Ovary (tissue), 9 donors: ENCODE data around the gene ASRGL1. TPM values are rescaled to one million over a fixed set of nuclear protein-coding genes. Genes with fewer than 3 reads are reported as not detected.

Experiments
- DNase-seq, 5 donors: peaks; one replicate each; pipeline ENCODE4 v3.0.0-alpha.2; 2019 to 2020
- H3K27ac ChIP-seq, 2 donors: fragments of 200-600 bp; one replicate each; pipeline versions ENCODE4 v1.5.1 to v1.8.0; 2019 to 2022
- H3K27me3 ChIP-seq: fragments of 200-600 bp; one replicate; pipeline ENCODE4 v1.8.0; 2022
- H3K36me3 ChIP-seq: fragments of 200-600 bp; sonication (generic); one replicate; pipeline ENCODE4 v1.5.1; 2019
- H3K4me1 ChIP-seq: one replicate; pipeline ENCODE4 v1.8.1; 2013; ENCODE audit warnings: mild to moderate bottlenecking, moderate library complexity; ENCODE audit not compliant: insufficient read depth
- H3K4me3 ChIP-seq: fragments of 200-600 bp; sonication (generic); one replicate; pipeline ENCODE4 v1.5.1; 2017
- H3K9me3 ChIP-seq, 2 donors: fragments of 200-600 bp in 1 of 2; sonication (generic) in 1 of 2; one replicate each; pipeline versions ENCODE4 v1.5.1 to v1.8.1; 2013 to 2019; ENCODE audit warnings: mild to moderate bottlenecking in 1 of 2, moderate library complexity in 1 of 2
- EP300 ChIP-seq: sonication (generic); formaldehyde crosslinking; IDR thresholded peaks from one replicate; pipeline ENCODE4 v1.6.1; 2017; ENCODE audit warnings: antibody characterized with exemption
- POLR2A ChIP-seq: fragments of 450-650 bp; IDR thresholded peaks from one replicate; pipeline ENCODE4 v1.6.1; 2017; ENCODE audit warnings: antibody characterized with exemption, mild to moderate bottlenecking, moderate library complexity
- WGBS, 3 donors: extraction: QIAGEN DNeasy Blood & Tissue Kit in 1 of 3; methylation state at CpG; one replicate each; pipeline versions ENCODE4 v1.1.5 to v1.1.7; 2013 to 2017; 5-methylcytosine and 5-hydroxymethylcytosine counted together
- intact Hi-C, 4 donors: fragments of 100-400 bp; cut with DNase I; formaldehyde crosslinking; loops; one replicate each; pipeline versions ENCODE4 v1.11.0 to v1.15.1; 2022 to 2023
- polyA plus RNA-seq, 2 donors: library from polyadenylated mRNA; stranded (reverse); fragments of 200-250 nt in 1 of 2; fragments of 350-450 nt in 1 of 2; fragmentation: Illumina TruSeq in 1 of 2; extraction: RNeasy Lipid Tissue Mini Kit (QIAGEN cat#74804) in 1 of 2; gene quantifications; one replicate each; pipeline ENCODE4 v1.2.3, GENCODE V29; 2013 to 2014
- total RNA-seq, 7 donors: library from RNA; depleted of rRNA in 2 of 7; stranded (reverse); fragments of >200 nt in 2 of 7; fragmentation: NEBNext Ultra II Directional in 3 of 7; extraction: Animal tissue kit (Norgen Biotek cat#: 25700) in 3 of 7; gene quantifications; one replicate each; pipeline versions ENCODE4 v1.1.0 to v1.2.4, GENCODE V29; 2016 to 2023
- TF ChIP-seq, protein P1 (sequence below), 3 donors: fragments of 450-650 bp in 2 of 3; fragments of 200-600 bp in 1 of 3; IDR thresholded peaks; one replicate each; pipeline versions ENCODE4 v1.5.1 to v1.8.0; 2016 to 2022; ENCODE audit warnings: antibody characterized with exemption in 3 of 3, mild to moderate bottlenecking in 1 of 3
- donor health status: DM: no; HTN: no; CAD: no; lungs with moderate emphysema.
- donor health status: DM: no; HTN: no; CAD: no.
- donor health status: Bipolar disorder and iron deficiency.
- donor health status: DM: yes; HTN: yes; CAD: no.
- donor health status: DM: no; HTN: no; CAD: no.
- donor health status: DM: yes; HTN: yes; CAD: no.

Gene ASRGL1
- total and polyA plus RNA-seq, 9 donors = 1.6 to 143 (median 9.8) TPM

DNA sequence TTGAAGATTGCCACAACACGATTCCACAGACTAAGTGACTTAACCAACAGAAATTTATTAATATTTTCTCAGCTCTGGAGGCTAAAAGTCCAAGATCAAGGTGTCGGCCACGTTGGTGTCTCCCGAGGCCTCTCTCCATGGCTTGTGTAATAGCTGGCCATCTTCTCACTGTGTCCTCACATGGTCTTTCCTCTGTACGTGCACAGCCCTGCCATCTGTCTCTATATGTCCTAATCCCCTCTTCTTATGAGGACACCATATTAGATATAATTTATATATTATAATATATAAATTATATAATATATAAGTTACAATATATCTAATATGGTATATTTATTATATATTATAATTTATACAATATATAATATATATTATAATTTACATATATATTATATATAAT is 56.5 kb downstream of the ASRGL1 start:
- no peak overlapping the region for H3K4me3 ChIP-seq
- TF ChIP-seq, protein P1, sequence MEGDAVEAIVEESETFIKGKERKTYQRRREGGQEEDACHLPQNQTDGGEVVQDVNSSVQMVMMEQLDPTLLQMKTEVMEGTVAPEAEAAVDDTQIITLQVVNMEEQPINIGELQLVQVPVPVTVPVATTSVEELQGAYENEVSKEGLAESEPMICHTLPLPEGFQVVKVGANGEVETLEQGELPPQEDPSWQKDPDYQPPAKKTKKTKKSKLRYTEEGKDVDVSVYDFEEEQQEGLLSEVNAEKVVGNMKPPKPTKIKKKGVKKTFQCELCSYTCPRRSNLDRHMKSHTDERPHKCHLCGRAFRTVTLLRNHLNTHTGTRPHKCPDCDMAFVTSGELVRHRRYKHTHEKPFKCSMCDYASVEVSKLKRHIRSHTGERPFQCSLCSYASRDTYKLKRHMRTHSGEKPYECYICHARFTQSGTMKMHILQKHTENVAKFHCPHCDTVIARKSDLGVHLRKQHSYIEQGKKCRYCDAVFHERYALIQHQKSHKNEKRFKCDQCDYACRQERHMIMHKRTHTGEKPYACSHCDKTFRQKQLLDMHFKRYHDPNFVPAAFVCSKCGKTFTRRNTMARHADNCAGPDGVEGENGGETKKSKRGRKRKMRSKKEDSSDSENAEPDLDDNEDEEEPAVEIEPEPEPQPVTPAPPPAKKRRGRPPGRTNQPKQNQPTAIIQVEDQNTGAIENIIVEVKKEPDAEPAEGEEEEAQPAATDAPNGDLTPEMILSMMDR (IDR thresholded peaks at IDR 0.05) = no peak
- TF ChIP-seq POLR2A = no peak
- TF ChIP-seq EP300 = no peak
- 49 to 54% (median 49%) methylated on average over 5 of the region's 5 CpGs for WGBS, 3 donors
- no peaks in the 10 kb centered on the region for H3K36me3 ChIP-seq
- no peaks in the 10 kb centered on the region for H3K27me3 ChIP-seq
- intact Hi-C loops = loop anchor here in 3 of 4 donors (5.0 to 10.0 kb wide), 3 partner anchors 281 to 461 kb away; partner anchors contain the start of genes LBHD1 (in 1 of the 3), UBXN1 (in 1 of the 3) and UQCC3 (in 1 of the 3)
- H3K9me3 ChIP-seq = no peaks in the 10 kb centered on the region
- no peak overlapping the region for H3K27ac ChIP-seq
- DNase-seq = peak in 1 of 5 donors; percentile 11
- H3K4me1 ChIP-seq = peaks cover 12% of the 10 kb centered on the region

DNA sequence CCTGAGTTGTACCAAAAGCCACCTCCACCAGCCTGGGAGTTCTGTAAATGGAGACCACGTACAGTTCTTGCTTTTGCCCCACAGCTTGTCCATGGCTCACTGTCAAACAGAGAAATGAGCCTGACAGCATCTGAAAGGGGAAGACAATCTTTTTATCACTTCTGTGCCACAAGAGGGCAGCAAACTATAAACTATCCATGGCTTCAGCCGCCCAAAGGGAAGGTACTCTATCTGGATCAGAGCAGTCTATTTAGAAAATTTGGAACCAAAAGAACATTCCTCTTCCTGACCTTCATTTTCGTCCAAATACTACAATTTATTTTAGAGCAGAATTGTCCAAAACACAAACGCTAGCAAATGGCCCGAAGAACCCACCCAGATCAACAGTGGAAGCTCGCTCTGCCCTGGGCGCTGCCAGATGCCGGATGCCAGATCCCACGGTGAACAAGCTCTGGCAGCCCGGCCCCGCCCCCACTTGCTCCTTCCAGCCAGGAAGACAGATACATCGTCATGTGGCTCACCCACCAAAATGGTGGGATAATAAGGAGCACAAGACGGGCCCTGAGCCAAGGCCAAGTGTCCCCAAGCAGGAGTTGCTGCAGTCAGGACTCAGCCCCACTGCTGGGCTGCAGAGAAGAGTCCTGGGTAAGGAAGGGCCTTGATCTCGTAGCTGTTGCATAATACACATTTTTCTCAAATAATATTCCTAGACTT is 57.7 kb downstream of the ASRGL1 start:
- Histone ChIP-seq H3K4me1 (peaks cover 24% of the 10 kb centered on the region), H3K4me3 (peak overlapping the region; percentile 40), H3K9me3 (no peaks in the 10 kb centered on the region), H3K27ac (peak overlapping the region in 1 of 2 donors; percentile 75), H3K27me3 (no peaks in the 10 kb centered on the region), H3K36me3 (no peaks in the 10 kb centered on the region)
- intact Hi-C loops = loop anchor here in 3 of 4 donors (5.0 to 10.0 kb wide), 6 partner anchors 147 to 460 kb away; partner anchors contain the start of genes LBHD1 (in 1 of the 3), LRRN4CL (in 1 of the 3), UBXN1 (in 1 of the 3) and UQCC3 (in 1 of the 3)
- TF ChIP-seq, protein P1 (IDR thresholded peaks at IDR 0.05) = peak; percentile 58 to 80 (median 65)
- TF ChIP-seq EP300 = no peak
- peak; percentile 83 to 91 (median 88) for DNase-seq
- 0 to 1% (median 1%) methylated on average over 14 of the region's 14 CpGs for WGBS, 3 donors

DNA sequence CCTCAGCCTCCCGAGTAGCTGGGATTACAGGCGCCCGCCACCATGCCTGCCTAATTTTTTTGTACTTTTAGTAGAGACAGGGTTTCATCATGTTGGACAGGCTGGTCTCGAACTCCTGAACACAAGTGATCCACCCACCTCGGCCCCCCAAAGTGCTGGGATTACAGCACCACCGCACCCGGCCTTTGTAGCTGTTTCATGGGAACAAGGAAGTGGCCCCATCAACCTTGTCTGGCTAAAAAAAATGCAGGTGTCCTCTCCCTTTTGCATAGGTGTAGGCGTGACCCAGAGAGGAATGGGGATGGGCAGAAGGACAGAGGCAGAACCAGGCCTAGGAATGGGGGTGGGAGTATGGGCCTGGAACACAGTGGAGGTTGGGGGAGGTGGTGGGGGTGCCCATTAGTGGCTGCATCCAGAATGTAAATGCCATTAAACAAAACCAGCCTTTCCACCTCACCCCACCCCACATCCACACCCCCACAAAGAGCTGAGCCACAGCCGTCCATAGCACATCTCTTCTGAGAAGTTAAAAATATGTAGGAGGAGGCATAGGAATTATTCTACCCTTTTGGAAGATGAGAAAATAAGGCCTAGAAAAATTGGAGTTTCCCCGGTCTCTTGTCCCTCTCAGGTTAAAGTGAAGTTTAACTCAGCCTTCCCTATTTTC is 58.8 kb downstream of the ASRGL1 start:
- Histone ChIP-seq H3K27me3 (no peaks in the 10 kb centered on the region), H3K4me3 (no peak overlapping the region), H3K4me1 (peaks cover 33% of the 10 kb centered on the region), H3K36me3 (no peaks in the 10 kb centered on the region), H3K9me3 (no peaks in the 10 kb centered on the region), H3K27ac (peak overlapping the region in 1 of 2 donors; percentile 75)
- WGBS, 3 donors = 79 to 88% (median 83%) methylated on average over 10 of the region's 10 CpGs
- intact Hi-C loops = loop anchor here in 2 of 4 donors (5.0 to 10.0 kb wide), 5 partner anchors 146 to 459 kb away; partner anchors contain the start of genes LBHD1 (in 1 of the 2), LRRN4CL (in 1 of the 2), UBXN1 (in 1 of the 2) and UQCC3 (in 1 of the 2)
- DNase-seq = peak in 1 of 5 donors; percentile 42
- TF ChIP-seq POLR2A (no peak), EP300 (no peak)
- TF ChIP-seq, protein P1 (IDR thresholded peaks at IDR 0.05) = no peak
